HEK293 (cell line): ENCODE data around the gene CACNA1G.

Experiments used
- CTCF ChIA-PET: fragments of 350-600 bp; formaldehyde crosslinking; extraction: SDS; loops from one replicate; lab custom pipeline; 2021; ENCODE audit warnings: antibody characterized with exemption; lab: Yijun Ruan, JAX
- POLR2A ChIA-PET: fragments of 300-600 bp; formaldehyde crosslinking; extraction: SDS; loops from one replicate; lab custom pipeline; 2020; ENCODE audit warnings: antibody characterized with exemption, inconsistent platforms; lab: Yijun Ruan, JAX
- H3K27ac ChIP-seq: fragments of 200-500 bp; sonication (Bioruptor generic); 2 replicates; pipeline ENCODE4 v1.5.1; 2014; ENCODE audit warnings: low read depth, low read length, control low read depth, inconsistent platforms; ENCODE audit errors: extremely low read depth
- H3K36me3 ChIP-seq, 2 experiments: fragments of 200-500 bp in 1 of 2; sonication (Bioruptor generic) in 1 of 2; 1 replicate in 1 of 2; 2 replicates in 1 of 2; pipeline ENCODE4 v1.5.1; 2014 to 2017; ENCODE audit warnings: inconsistent platforms in 2 of 2, low read length in 2 of 2; ENCODE audit not compliant: control insufficient read depth in 2 of 2, insufficient read depth in 1 of 2
- H3K4me1 ChIP-seq: fragments of 200-500 bp; sonication (Bioruptor generic); 2 replicates; pipeline ENCODE4 v1.5.1; 2014; ENCODE audit warnings: mild to moderate bottlenecking, low read length, inconsistent platforms; ENCODE audit not compliant: control insufficient read depth, insufficient read depth
- H3K4me3 ChIP-seq: 2 replicates; pipeline ENCODE4 v1.5.1; 2011; ENCODE audit warnings: low read depth, mild to moderate bottlenecking, control low read depth, low read length, moderate library complexity
- H3K9me3 ChIP-seq: fragments of 200-500 bp; sonication (Bioruptor generic); 2 replicates; pipeline ENCODE4 v1.5.1; 2014; ENCODE audit warnings: low read depth, low read length, inconsistent platforms; ENCODE audit not compliant: control insufficient read depth, insufficient read depth
- BCL6B ChIP-seq: fragments of 450-650 bp; formaldehyde crosslinking; IDR thresholded peaks from 2 replicates; pipeline ENCODE4 v1.5.1; 2017; ENCODE audit warnings: missing biosample characterization, missing genetic modification characterization
- GLI2 ChIP-seq: fragments of 450-650 bp; formaldehyde crosslinking; IDR thresholded peaks from 2 replicates; pipeline ENCODE4; 2017; ENCODE audit warnings: missing biosample characterization, missing genetic modification characterization, low read depth, borderline replicate concordance
- GLIS2 ChIP-seq: fragments of 450-650 bp; formaldehyde crosslinking; IDR thresholded peaks from 2 replicates; pipeline ENCODE4 v1.5.1; 2016; ENCODE audit warnings: missing biosample characterization, missing genetic modification characterization
- PRDM10 ChIP-seq: fragments of 450-650 bp; formaldehyde crosslinking; IDR thresholded peaks from 2 replicates; pipeline ENCODE4 v1.5.1; 2016; ENCODE audit warnings: missing biosample characterization, missing genetic modification characterization
- SP2 ChIP-seq: fragments of 450-650 bp; formaldehyde crosslinking; IDR thresholded peaks from 2 replicates; pipeline ENCODE4 v1.5.1; 2016; ENCODE audit warnings: missing biosample characterization, missing genetic modification characterization
- SP3 ChIP-seq: fragments of 450-650 bp; formaldehyde crosslinking; IDR thresholded peaks from 2 replicates; pipeline ENCODE4 v1.5.1; 2016; ENCODE audit warnings: missing biosample characterization, missing genetic modification characterization
- ZBTB21 ChIP-seq: fragments of 450-650 bp; formaldehyde crosslinking; IDR thresholded peaks from 2 replicates; pipeline ENCODE4 v1.5.1; 2017; ENCODE audit warnings: missing biosample characterization, missing genetic modification characterization
- ZBTB26 ChIP-seq: fragments of 450-650 bp; formaldehyde crosslinking; optimal IDR thresholded peaks from 2 replicates; pipeline ENCODE3; 2016; ENCODE audit warnings: missing biosample characterization, mild to moderate bottlenecking, missing genetic modification characterization
- ZNF133 ChIP-seq: fragments of 450-650 bp; formaldehyde crosslinking; IDR thresholded peaks from 2 replicates; pipeline ENCODE4 v1.5.1; 2016; ENCODE audit warnings: missing biosample characterization, missing genetic modification characterization
- ZNF169 ChIP-seq: fragments of 450-650 bp; formaldehyde crosslinking; IDR thresholded peaks from 2 replicates; pipeline ENCODE4 v1.5.1; 2016; ENCODE audit warnings: missing biosample characterization, missing genetic modification characterization
- ZNF223 ChIP-seq: fragments of 450-650 bp; formaldehyde crosslinking; IDR thresholded peaks from 2 replicates; pipeline ENCODE4 v1.5.1; 2016; ENCODE audit warnings: missing biosample characterization, missing genetic modification characterization
- ZNF24 ChIP-seq: fragments of 450-650 bp; formaldehyde crosslinking; IDR thresholded peaks from 2 replicates; pipeline ENCODE4 v1.5.1; 2016; ENCODE audit warnings: missing biosample characterization, missing genetic modification characterization
- ZNF341 ChIP-seq: fragments of 450-650 bp; formaldehyde crosslinking; IDR thresholded peaks from 2 replicates; pipeline ENCODE4; 2016; ENCODE audit warnings: low read depth, missing biosample characterization, missing genetic modification characterization
- ZNF362 ChIP-seq: fragments of 450-650 bp; formaldehyde crosslinking; IDR thresholded peaks from 2 replicates; pipeline ENCODE4 v1.5.1; 2016; ENCODE audit warnings: missing biosample characterization, missing genetic modification characterization
- ZNF398 ChIP-seq: fragments of 450-650 bp; formaldehyde crosslinking; IDR thresholded peaks from 2 replicates; pipeline ENCODE4 v1.5.1; 2017; ENCODE audit warnings: missing biosample characterization, missing genetic modification characterization
- ZNF580 ChIP-seq: fragments of 450-650 bp; formaldehyde crosslinking; IDR thresholded peaks from 2 replicates; pipeline ENCODE4 v1.5.1; 2016; ENCODE audit warnings: missing biosample characterization, missing genetic modification characterization

CACNA1G gene

GRCh38 chr17:50560185-50560824, at the start of gene CACNA1G (continued):
- no peak for TF ChIP-seq ZNF362 (tag by site-specific recombination)
- peak; percentile 86 for TF ChIP-seq SP2 (tag by site-specific recombination)
- TF ChIP-seq GLIS2 (tag by site-specific recombination), result peak; percentile 59; the same call in 1 of the 2 replicates
- TF ChIP-seq ZNF169, result no peak
- peak; percentile 87 for TF ChIP-seq SP3 (tag by site-specific recombination)

GRCh38 chr17:50511058-50511457, 49.5 kb upstream of the CACNA1G start:
- ChIA-PET POLR2A (no interaction called here), CTCF (interaction anchor here (0.9 to 2.1 kb wide), 2 partner anchors 10 to 26 kb away, joined by 4 to 11 read pairs; no protein-coding TSS in a partner anchor)
- Histone ChIP-seq H3K9me3 (no peaks in the 10 kb centered on the region), H3K4me3 (no peak overlapping the region), H3K36me3 (no peaks in the 10 kb centered on the region), H3K27ac (no peak overlapping the region), H3K4me1 (no peaks in the 10 kb centered on the region)
- no peak for TF ChIP-seq ZNF223 (tag by site-specific recombination)
- TF ChIP-seq ZNF341 (tag by site-specific recombination), result peak; percentile 96
- 0 out of 2 replicates have a peak, but pooled peaks have one; percentile 10 for TF ChIP-seq ZNF398 (tag by site-specific recombination)

GRCh38 chr17:50513495-50513894, 47.0 kb upstream of the CACNA1G start:
- ChIA-PET CTCF (interaction anchor here (0.6 to 1.0 kb wide), 2 partner anchors 12 to 246 kb away, joined by 3 to 6 read pairs; no protein-coding TSS in a partner anchor), POLR2A (no interaction called here)
- H3K27ac ChIP-seq, result no peak overlapping the region
- no peaks in the 10 kb centered on the region for H3K36me3 ChIP-seq
- TF ChIP-seq GLI2 (tag by site-specific recombination) (no peak), BCL6B (tag by site-specific recombination) (no peak), ZNF24 (tag by site-specific recombination) (no peak), ZBTB21 (tag by site-specific recombination) (no peak)
- no peaks in the 10 kb centered on the region for H3K9me3 ChIP-seq
- H3K4me3 ChIP-seq, result no peak overlapping the region
- H3K4me1 ChIP-seq, result no peaks in the 10 kb centered on the region

GRCh38 chr17:50514388-50514787, 46.1 kb upstream of the CACNA1G start:
- H3K36me3 ChIP-seq, result no peaks in the 10 kb centered on the region
- H3K9me3 ChIP-seq, result no peaks in the 10 kb centered on the region
- CTCF ChIA-PET, result interaction anchor here (1.4 to 3.2 kb wide), 2 partner anchors 13 to 35 kb away, joined by 4 to 16 read pairs; no protein-coding TSS in a partner anchor
- no peak overlapping the region for H3K27ac ChIP-seq
- no peak for TF ChIP-seq ZNF580 (tag by site-specific recombination)
- TF ChIP-seq BCL6B (tag by site-specific recombination), result no peak
- no peak for TF ChIP-seq ZNF133 (tag by site-specific recombination)
- TF ChIP-seq ZBTB26 (tag by site-specific recombination), result no peak
- TF ChIP-seq PRDM10 (tag by site-specific recombination), result no peak
- POLR2A ChIA-PET, result interaction anchor here (0.6 kb wide), 1 partner anchor 49 kb away, joined by 7 read pairs; no protein-coding TSS in a partner anchor
- no peak overlapping the region for H3K4me3 ChIP-seq
- H3K4me1 ChIP-seq, result no peaks in the 10 kb centered on the region
